Osteoblast (primary cell): ENCODE results near the gene TAGLN2. TPM values are rescaled to one million over a fixed set of nuclear protein-coding genes. Genes with fewer than 3 reads are reported as not detected.
"Not testable (repeated sequence)": the region's sequence is repeated elsewhere in the genome, so short reads cannot be mapped to it uniquely, and the experiment has no call there.

Source experiments
- DNase-seq: peaks from one replicate; pipeline ENCODE4 v3.0.0; 2011; ENCODE audit warnings: low spot score, mixed read lengths; ENCODE audit not compliant: insufficient read length; ENCODE audit errors: missing footprints
- H2AFZ ChIP-seq: 2 replicates; pipeline ENCODE4 v1.6.0; 2011; ENCODE audit warnings: mild to moderate bottlenecking, low read length
- H3K27ac ChIP-seq: 2 replicates; pipeline ENCODE4 v1.5.1; 2011; ENCODE audit warnings: mild to moderate bottlenecking, low read depth, low read length, moderate library complexity
- H3K27me3 ChIP-seq: 2 replicates; pipeline ENCODE4 v1.6.0; 2012; ENCODE audit warnings: mild to moderate bottlenecking, control low read depth, inconsistent platforms, low read length, moderate library complexity; ENCODE audit not compliant: insufficient read depth
- H3K36me3 ChIP-seq: 2 replicates; pipeline ENCODE4 v1.5.1; 2011; ENCODE audit warnings: mild to moderate bottlenecking, low read length, control low read depth, moderate library complexity; ENCODE audit not compliant: insufficient read depth
- H3K4me1 ChIP-seq: 2 replicates; pipeline ENCODE4 v1.5.1; 2011; ENCODE audit warnings: mild to moderate bottlenecking, low read length, control low read depth, moderate library complexity; ENCODE audit not compliant: insufficient read depth
- H3K4me2 ChIP-seq: 2 replicates; pipeline ENCODE4 v1.6.0; 2011; ENCODE audit warnings: mild to moderate bottlenecking, low read length; ENCODE audit not compliant: insufficient read depth
- H3K4me3 ChIP-seq: fragments of 200-600 bp; sonication (generic); 3 replicates; pipeline ENCODE4 v1.5.1; 2012; ENCODE audit warnings: mild to moderate bottlenecking, low read length, inconsistent platforms; ENCODE audit not compliant: insufficient read depth
- H3K79me2 ChIP-seq: 2 replicates; pipeline ENCODE4 v1.6.0; 2012; ENCODE audit warnings: mild to moderate bottlenecking, low read length, control low read depth, inconsistent platforms; ENCODE audit not compliant: insufficient read depth
- H3K9me3 ChIP-seq: 2 replicates; pipeline ENCODE4 v1.5.1; 2011; ENCODE audit warnings: low read depth, low read length, control low read depth
- H4K20me1 ChIP-seq: 2 replicates; pipeline ENCODE4 v1.6.0; 2012; ENCODE audit warnings: mild to moderate bottlenecking, low read length, control low read depth; ENCODE audit not compliant: insufficient read depth
- total RNA-seq: library from RNA; depleted of rRNA; stranded (reverse); fragments of >200 nt; gene quantifications from 2 replicates; pipeline ENCODE4 v1.2.3, GENCODE V29; 2012
- TF ChIP-seq, protein P1 (sequence below): IDR thresholded peaks from 2 replicates; pipeline ENCODE4 v1.5.1; 2011; ENCODE audit warnings: mild to moderate bottlenecking, low read depth, low read length, moderate library complexity; ENCODE audit errors: extremely low read depth

Gene TAGLN2
- total RNA-seq, 1 donor = 159 TPM

- H3K36me3 ChIP-seq = peaks cover under 1% of the 10 kb centered on the region
- no peaks in the 10 kb centered on the region for H3K79me2 ChIP-seq
- peaks cover 52% of the 10 kb centered on the region for H3K4me1 ChIP-seq
- no peaks in the 10 kb centered on the region for H3K9me3 ChIP-seq
- peak; percentile 43 for DNase-seq
- H3K4me2 ChIP-seq = no peak overlapping the region
- TF ChIP-seq, protein P1, sequence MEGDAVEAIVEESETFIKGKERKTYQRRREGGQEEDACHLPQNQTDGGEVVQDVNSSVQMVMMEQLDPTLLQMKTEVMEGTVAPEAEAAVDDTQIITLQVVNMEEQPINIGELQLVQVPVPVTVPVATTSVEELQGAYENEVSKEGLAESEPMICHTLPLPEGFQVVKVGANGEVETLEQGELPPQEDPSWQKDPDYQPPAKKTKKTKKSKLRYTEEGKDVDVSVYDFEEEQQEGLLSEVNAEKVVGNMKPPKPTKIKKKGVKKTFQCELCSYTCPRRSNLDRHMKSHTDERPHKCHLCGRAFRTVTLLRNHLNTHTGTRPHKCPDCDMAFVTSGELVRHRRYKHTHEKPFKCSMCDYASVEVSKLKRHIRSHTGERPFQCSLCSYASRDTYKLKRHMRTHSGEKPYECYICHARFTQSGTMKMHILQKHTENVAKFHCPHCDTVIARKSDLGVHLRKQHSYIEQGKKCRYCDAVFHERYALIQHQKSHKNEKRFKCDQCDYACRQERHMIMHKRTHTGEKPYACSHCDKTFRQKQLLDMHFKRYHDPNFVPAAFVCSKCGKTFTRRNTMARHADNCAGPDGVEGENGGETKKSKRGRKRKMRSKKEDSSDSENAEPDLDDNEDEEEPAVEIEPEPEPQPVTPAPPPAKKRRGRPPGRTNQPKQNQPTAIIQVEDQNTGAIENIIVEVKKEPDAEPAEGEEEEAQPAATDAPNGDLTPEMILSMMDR = no peak
- no peaks in the 10 kb centered on the region for H3K27me3 ChIP-seq
- no peak overlapping the region for H3K4me3 ChIP-seq
- H4K20me1 ChIP-seq = peaks cover under 1% of the 10 kb centered on the region
- H3K27ac ChIP-seq = peak overlapping the region; percentile 89
- H2AFZ ChIP-seq = no peak overlapping the region
These were observed 13.8 kb downstream of the TAGLN2 start for GRCh38 chr1:159911326-159912070.

GRCh38 chr1:159908031-159908940, 17.0 kb downstream of the TAGLN2 start:
- H3K27ac ChIP-seq = no peak overlapping the region
- no peaks in the 10 kb centered on the region for H3K79me2 ChIP-seq
- H4K20me1 ChIP-seq = no peaks in the 10 kb centered on the region
- no peak overlapping the region for H3K4me2 ChIP-seq
- H3K9me3 ChIP-seq = no peaks in the 10 kb centered on the region
- TF ChIP-seq, protein P1 = no peak
- DNase-seq = peak; percentile 25
- H3K36me3 ChIP-seq = no peaks in the 10 kb centered on the region
- H3K27me3 ChIP-seq = no peaks in the 10 kb centered on the region
- no peak overlapping the region for H3K4me3 ChIP-seq
- H2AFZ ChIP-seq = no peak overlapping the region
- H3K4me1 ChIP-seq = peaks cover 38% of the 10 kb centered on the region

- Histone ChIP-seq H3K4me3 (no peak overlapping the region), H3K79me2 (no peaks in the 10 kb centered on the region), H2AFZ (no peak overlapping the region), H3K4me2 (no peak overlapping the region), H3K36me3 (no peaks in the 10 kb centered on the region), H3K4me1 (peaks cover 29% of the 10 kb centered on the region), H4K20me1 (no peaks in the 10 kb centered on the region), H3K27me3 (no peaks in the 10 kb centered on the region), H3K27ac (no peak overlapping the region), H3K9me3 (no peaks in the 10 kb centered on the region)
- no peak for DNase-seq
- TF ChIP-seq, protein P1 = no peak
These were observed 18.3 kb downstream of the TAGLN2 start for GRCh38 chr1:159906960-159907359.

- not testable (repeated sequence) for H3K27me3 ChIP-seq, H3K36me3 ChIP-seq, H3K4me1 ChIP-seq, H3K79me2 ChIP-seq, H2AFZ ChIP-seq, H3K9me3 ChIP-seq, H3K4me2 ChIP-seq, H3K4me3 ChIP-seq, H4K20me1 ChIP-seq, H3K27ac ChIP-seq
- DNase-seq = peak; percentile 44
These were observed 21.3 kb downstream of the TAGLN2 start for GRCh38 chr1:159904036-159904435.
